ENCODE measurements around the gene TCTN1. TPM values are rescaled to one million over a fixed set of nuclear protein-coding genes. Genes with fewer than 3 reads are reported as not detected.

Gene TCTN1
- total and polyA plus RNA-seq, 2 of the 13 experiments (the other 11 are each of a cell fraction or from before 2014, with no cell fraction given): 13.6 to 16.0 TPM

- TF ChIP-seq TGIF2 (CRISPR knock-in tag; IDR thresholded peaks at IDR 0.05) (0 out of 2 replicates have a peak, but pooled peaks have one; percentile 35), ZNF549 (CRISPR knock-in tag; IDR thresholded peaks at IDR 0.05) (no peak), KAT8 (CRISPR knock-in tag; IDR thresholded peaks at IDR 0.05) (no peak), ZNF746 (CRISPR knock-in tag; IDR thresholded peaks at IDR 0.05) (no peak; the same call in 1 of the 2 replicates), ZNF414 (CRISPR knock-in tag; IDR thresholded peaks at IDR 0.05) (0 out of 2 replicates have a peak, but pooled peaks have one; percentile 23), ZSCAN12 (CRISPR knock-in tag; IDR thresholded peaks at IDR 0.05) (no peak), SP4 (CRISPR knock-in tag; IDR thresholded peaks at IDR 0.05) (no peak), TIGD3 (CRISPR knock-in tag; IDR thresholded peaks at IDR 0.05; ENCODE audit: borderline replicate concordance) (no peak), ZNF704 (CRISPR knock-in tag; IDR thresholded peaks at IDR 0.05; ENCODE audit: borderline replicate concordance) (no peak), CBFB (CRISPR knock-in tag; IDR thresholded peaks at IDR 0.05) (no peak), TFE3 (CRISPR knock-in tag; IDR thresholded peaks at IDR 0.05) (no peak), ZFY (CRISPR knock-in tag; IDR thresholded peaks at IDR 0.05) (peak; percentile 55), ARNT2 (CRISPR knock-in tag; IDR thresholded peaks at IDR 0.05; ENCODE audit: low read depth) (no peak), ZXDC (CRISPR knock-in tag; IDR thresholded peaks at IDR 0.05) (0 out of 2 replicates have a peak, but pooled peaks have one; percentile 60), ARID3A (IDR thresholded peaks at IDR 0.05; ENCODE audit: low read depth, low read length) (no peak), ZBTB8A (CRISPR knock-in tag; IDR thresholded peaks at IDR 0.05; ENCODE audit: borderline replicate concordance, low read depth) (no peak), ZNF569 (CRISPR knock-in tag; IDR thresholded peaks at IDR 0.05; ENCODE audit: borderline replicate concordance) (no peak), DMAP1 (CRISPR knock-in tag; IDR thresholded peaks at IDR 0.05) (no peak; the same call in 1 of the 2 replicates), ZNF724P (CRISPR knock-in tag; IDR thresholded peaks at IDR 0.05; ENCODE audit: borderline replicate concordance) (no peak)
These were observed 31.4 kb upstream of the TCTN1 start (continued) for GRCh38 chr12:110582276-110583136.
